SK-N-MC (cell line): ENCODE measurements around the gene ZNF780A.

Experiments used
- EZH2 ChIP-seq: fragments of 200-600 bp; sonication (generic); IDR thresholded peaks from one replicate; pipeline ENCODE4 v1.6.1; 2017; ENCODE audit warnings: antibody characterized with exemption
- FOXP2 ChIP-seq: optimal IDR thresholded peaks from 2 replicates; pipeline ENCODE3; 2011; ENCODE audit warnings: mild to moderate bottlenecking, moderate library complexity; ENCODE audit not compliant: insufficient read depth; ENCODE audit errors: extremely low read length, control extremely low read depth
- POLR2AphosphoS5 ChIP-seq: IDR thresholded peaks from 2 replicates; pipeline ENCODE4 v1.6.1; 2012; ENCODE audit warnings: mild to moderate bottlenecking, low read depth, low read length, borderline replicate concordance

GRCh38 chr19:40090241-40091204 lies at the start of gene ZNF780A:
- TF ChIP-seq POLR2AphosphoS5, result peak; percentile 84
- no peak for TF ChIP-seq EZH2
- TF ChIP-seq FOXP2, result no peak
